Measurements from ENCODE around the gene TNRC6B.
"Not testable (repeated sequence)": the region's sequence is repeated elsewhere in the genome, so short reads cannot be mapped to it uniquely, and the experiment has no call there.

Gene TNRC6B

GRCh38 chr22:40177738-40178416 is at the start of gene TNRC6B:
Gene TNRC6B (plus strand): TSS chr22:40177925. CDS start chr22:40178136, 211 bp downstream.
- peak; percentile 49 to 65 for DNase-seq

GRCh38 chr22:40128989-40129388 is 48.7 kb upstream of the TNRC6B start:
- no peak for DNase-seq

GRCh38 chr22:40137132-40137531 is 40.6 kb upstream of the TNRC6B start:
- no peak for DNase-seq

GRCh38 chr22:40138866-40139265 is 38.9 kb upstream of the TNRC6B start:
- no peak for DNase-seq

GRCh38 chr22:40147388-40148176 is 30.1 kb upstream of the TNRC6B start:
- no peak for DNase-seq

GRCh38 chr22:40153192-40153591 is 24.5 kb upstream of the TNRC6B start:
- DNase-seq = no peak

GRCh38 chr22:40153705-40154104 is 24.0 kb upstream of the TNRC6B start:
- no peak for DNase-seq

GRCh38 chr22:40156001-40156516 is 21.7 kb upstream of the TNRC6B start:
- DNase-seq = no peak

- not testable (repeated sequence) for DNase-seq
These were observed 21.0 kb upstream of the TNRC6B start for GRCh38 chr22:40156682-40157081.

GRCh38 chr22:40157330-40157945 is 20.3 kb upstream of the TNRC6B start:
- no peak for DNase-seq

GRCh38 chr22:40161194-40161593 is 16.5 kb upstream of the TNRC6B start:
- DNase-seq = no peak

- not testable (repeated sequence) for DNase-seq
These were observed 12.2 kb upstream of the TNRC6B start for GRCh38 chr22:40165537-40165936.

- no peak for DNase-seq
These were observed 2.0 kb upstream of the TNRC6B start for GRCh38 chr22:40175611-40176244.

- peak; percentile 61 for DNase-seq
These were observed 596 bp upstream of the TNRC6B start for GRCh38 chr22:40176921-40177737.

GRCh38 chr22:40178417-40179409 is 988 bp downstream of the TNRC6B start:
- no peak for DNase-seq

GRCh38 chr22:40179526-40179925 is 1.8 kb downstream of the TNRC6B start:
- DNase-seq = no peak

- DNase-seq = no peak
These were observed 2.7 kb downstream of the TNRC6B start for GRCh38 chr22:40180403-40180802.

GRCh38 chr22:40181323-40181722 is 3.6 kb downstream of the TNRC6B start:
- DNase-seq = no peak

GRCh38 chr22:40182231-40182835 is 4.6 kb downstream of the TNRC6B start:
- no peak for DNase-seq

- no peak for DNase-seq
These were observed 5.4 kb downstream of the TNRC6B start for GRCh38 chr22:40183029-40183581.

Data from stimulated activated CD4-positive, alpha-beta T cell treated with anti-CD3 and anti-CD28 coated beads, Interleukin-2, amount 100 ng/mL, for 48 hours (primary cell).